IPS-15b (cell line): ENCODE measurements around the gene ZFHX3.
"Not testable (repeated sequence)": the region's sequence is repeated elsewhere in the genome, so short reads cannot be mapped to it uniquely, and the experiment has no call there.

Source experiments
- H3K27me3 ChIP-seq: one replicate; pipeline ENCODE4 v1.6.1; 2013; ENCODE audit warnings: low read length; ENCODE audit not compliant: control insufficient read depth, insufficient read depth
- H3K36me3 ChIP-seq: one replicate; pipeline ENCODE4 v1.6.1; 2013; ENCODE audit warnings: low read length; ENCODE audit not compliant: control insufficient read depth, insufficient read depth
- H3K4me1 ChIP-seq: one replicate; pipeline ENCODE4 v1.6.1; 2013; ENCODE audit warnings: mild to moderate bottlenecking, low read length; ENCODE audit not compliant: control insufficient read depth, insufficient read depth
- H3K4me3 ChIP-seq: one replicate; pipeline ENCODE4 v1.5.1; 2013; ENCODE audit warnings: low read depth, low read length
- H3K9ac ChIP-seq: one replicate; pipeline ENCODE4 v1.6.1; 2013; ENCODE audit warnings: low read depth, mild to moderate bottlenecking, low read length
- H3K9me3 ChIP-seq: one replicate; pipeline ENCODE4 v1.6.1; 2013; ENCODE audit warnings: mild to moderate bottlenecking, low read length; ENCODE audit not compliant: control insufficient read depth, insufficient read depth

Gene ZFHX3

GRCh38 chr16:73011926-73012325, 36.0 kb downstream of the ZFHX3 start:
- no peak overlapping the region for H3K4me3 ChIP-seq
- no peaks in the 10 kb centered on the region for H3K27me3 ChIP-seq
- H3K4me1 ChIP-seq = no peaks in the 10 kb centered on the region
- no peaks in the 10 kb centered on the region for H3K36me3 ChIP-seq
- no peaks in the 10 kb centered on the region for H3K9me3 ChIP-seq
- H3K9ac ChIP-seq = no peak overlapping the region

- no peak overlapping the region for H3K9ac ChIP-seq
- no peaks in the 10 kb centered on the region for H3K27me3 ChIP-seq
- no peak overlapping the region for H3K4me3 ChIP-seq
- no peaks in the 10 kb centered on the region for H3K4me1 ChIP-seq
- H3K9me3 ChIP-seq = no peaks in the 10 kb centered on the region
- H3K36me3 ChIP-seq = no peaks in the 10 kb centered on the region
Measured at GRCh38 chr16:73010150-73010676, 37.7 kb downstream of the ZFHX3 start.

DNA sequence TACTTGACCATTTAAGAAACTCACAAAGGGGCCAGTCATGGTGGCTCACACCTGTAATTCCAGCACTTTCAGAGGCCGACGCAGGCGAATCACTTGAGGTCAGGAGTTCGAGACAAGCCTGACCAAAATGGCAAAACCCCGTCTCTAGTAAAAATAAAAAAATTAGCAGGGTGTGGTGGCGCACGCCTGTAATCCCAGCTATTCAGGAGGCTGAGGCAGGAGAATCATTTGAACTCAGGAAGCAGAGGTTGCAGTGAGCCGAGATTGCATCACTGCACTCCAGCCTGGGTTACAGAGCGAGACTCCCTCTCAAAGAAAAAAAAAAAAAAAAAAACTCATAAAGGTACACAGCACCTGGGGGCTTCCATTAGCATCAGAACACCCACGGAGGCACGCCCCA, 38.2 kb downstream of the ZFHX3 start:
- H3K27me3 ChIP-seq = not testable (repeated sequence)

DNA sequence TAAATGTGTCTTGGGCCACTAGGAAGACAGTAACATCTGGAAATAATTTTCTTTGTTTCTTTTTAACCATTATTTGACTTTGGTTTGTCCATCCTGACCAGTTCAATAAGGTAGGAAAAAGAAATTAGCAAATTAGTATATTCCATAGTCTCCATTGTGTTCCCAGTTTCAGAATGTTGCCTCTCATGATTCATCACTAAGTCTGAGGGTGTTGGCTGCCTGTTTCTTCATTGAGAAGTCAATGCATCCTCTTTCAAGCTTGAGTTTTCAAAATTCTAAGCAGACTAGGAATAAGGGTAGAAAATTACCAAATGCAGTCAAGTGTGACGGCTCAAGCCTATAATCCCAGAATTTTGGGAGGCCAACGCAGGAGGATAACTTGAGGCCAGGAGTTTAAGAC, 41.9 kb downstream of the ZFHX3 start:
- no peak overlapping the region for H3K9ac ChIP-seq
- H3K36me3 ChIP-seq = no peaks in the 10 kb centered on the region
- no peak overlapping the region for H3K4me3 ChIP-seq
- H3K4me1 ChIP-seq = no peaks in the 10 kb centered on the region
- peaks cover 2% of the 10 kb centered on the region for H3K9me3 ChIP-seq
- H3K27me3 ChIP-seq = no peaks in the 10 kb centered on the region

More for the DNA sequence above, 38.2 kb downstream of the ZFHX3 start:
- H3K4me3 ChIP-seq, H3K9me3 ChIP-seq, H3K36me3 ChIP-seq, H3K9ac ChIP-seq, H3K4me1 ChIP-seq: not testable (repeated sequence)

GRCh38 chr16:73002866-73003265, 45.1 kb downstream of the ZFHX3 start:
- Histone ChIP-seq H3K27me3 (no peaks in the 10 kb centered on the region), H3K4me3 (no peak overlapping the region), H3K4me1 (no peaks in the 10 kb centered on the region), H3K36me3 (no peaks in the 10 kb centered on the region), H3K9ac (no peak overlapping the region), H3K9me3 (peaks cover 4% of the 10 kb centered on the region)

GRCh38 chr16:73000907-73001521, 46.9 kb downstream of the ZFHX3 start:
- H3K4me1 ChIP-seq = no peaks in the 10 kb centered on the region

DNA sequence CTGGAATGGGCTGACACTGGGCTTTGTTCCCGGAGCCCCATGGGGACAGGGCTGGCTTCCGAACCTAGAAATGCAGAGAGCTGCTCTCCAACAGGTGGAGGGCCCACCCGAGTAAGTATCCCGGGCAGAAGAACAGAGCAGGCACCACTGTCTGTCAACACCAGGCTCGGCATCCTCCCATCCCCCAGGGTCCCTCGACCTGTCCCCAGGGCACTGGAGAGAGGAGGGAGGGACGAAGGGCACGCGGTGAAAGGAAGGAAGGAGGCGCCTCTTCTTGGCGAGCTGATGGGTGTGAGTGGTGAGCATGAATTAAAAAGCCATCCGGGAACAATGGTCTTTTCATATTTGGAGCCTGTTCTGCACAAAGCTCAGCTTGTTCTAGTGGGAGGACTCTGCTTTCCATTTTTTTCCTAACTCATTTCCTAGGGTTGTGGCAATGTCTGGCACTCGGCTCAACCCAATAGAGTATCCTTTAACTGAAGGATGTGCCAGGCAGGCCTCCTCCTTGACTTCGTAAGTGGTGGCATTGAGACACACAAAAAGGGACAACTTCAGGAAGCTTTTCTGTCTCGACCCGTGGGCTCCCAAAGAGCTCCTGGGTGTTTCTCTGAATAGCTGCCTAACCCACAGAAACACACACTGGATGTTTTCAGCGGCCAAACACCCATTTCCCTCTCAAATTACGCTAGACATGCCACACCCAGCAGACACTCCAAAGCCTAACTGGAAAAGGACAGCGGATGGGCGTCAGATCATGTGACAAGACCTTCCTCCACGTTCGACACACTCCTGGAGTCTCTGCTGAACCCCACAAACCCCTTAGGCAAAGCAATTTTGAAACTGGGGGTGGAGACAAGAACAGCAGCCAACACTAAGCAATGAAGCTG, 47.7 kb downstream of the ZFHX3 start:
- Histone ChIP-seq H3K9ac (no peak overlapping the region), H3K36me3 (no peaks in the 10 kb centered on the region), H3K27me3 (no peaks in the 10 kb centered on the region), H3K9me3 (peaks cover 4% of the 10 kb centered on the region), H3K4me3 (no peak overlapping the region), H3K4me1 (no peaks in the 10 kb centered on the region)

More at GRCh38 chr16:73000907-73001521, 46.9 kb downstream of the ZFHX3 start:
- H3K27me3 ChIP-seq = no peaks in the 10 kb centered on the region
- H3K36me3 ChIP-seq = no peaks in the 10 kb centered on the region
- peaks cover 4% of the 10 kb centered on the region for H3K9me3 ChIP-seq
- no peak overlapping the region for H3K9ac ChIP-seq
- no peak overlapping the region for H3K4me3 ChIP-seq

- H3K4me3 ChIP-seq = no peak overlapping the region
- no peaks in the 10 kb centered on the region for H3K27me3 ChIP-seq
- peaks cover 4% of the 10 kb centered on the region for H3K9me3 ChIP-seq
- no peak overlapping the region for H3K9ac ChIP-seq
- no peaks in the 10 kb centered on the region for H3K4me1 ChIP-seq
- no peaks in the 10 kb centered on the region for H3K36me3 ChIP-seq
Measured at GRCh38 chr16:72999541-73000019, 48.3 kb downstream of the ZFHX3 start.

- H3K4me3 ChIP-seq = no peak overlapping the region
- no peaks in the 10 kb centered on the region for H3K36me3 ChIP-seq
- H3K9me3 ChIP-seq = peaks cover 4% of the 10 kb centered on the region
- H3K4me1 ChIP-seq = peaks cover 4% of the 10 kb centered on the region
- no peaks in the 10 kb centered on the region for H3K27me3 ChIP-seq
- H3K9ac ChIP-seq = no peak overlapping the region
Measured at GRCh38 chr16:72997141-72997542, 50.8 kb downstream of the ZFHX3 start.

GRCh38 chr16:72996291-72997062, 51.5 kb downstream of the ZFHX3 start:
- no peaks in the 10 kb centered on the region for H3K27me3 ChIP-seq
- H3K4me3 ChIP-seq = no peak overlapping the region
- H3K4me1 ChIP-seq = peaks cover 7% of the 10 kb centered on the region
- H3K9me3 ChIP-seq = peaks cover 4% of the 10 kb centered on the region
- H3K9ac ChIP-seq = no peak overlapping the region
- no peaks in the 10 kb centered on the region for H3K36me3 ChIP-seq

DNA sequence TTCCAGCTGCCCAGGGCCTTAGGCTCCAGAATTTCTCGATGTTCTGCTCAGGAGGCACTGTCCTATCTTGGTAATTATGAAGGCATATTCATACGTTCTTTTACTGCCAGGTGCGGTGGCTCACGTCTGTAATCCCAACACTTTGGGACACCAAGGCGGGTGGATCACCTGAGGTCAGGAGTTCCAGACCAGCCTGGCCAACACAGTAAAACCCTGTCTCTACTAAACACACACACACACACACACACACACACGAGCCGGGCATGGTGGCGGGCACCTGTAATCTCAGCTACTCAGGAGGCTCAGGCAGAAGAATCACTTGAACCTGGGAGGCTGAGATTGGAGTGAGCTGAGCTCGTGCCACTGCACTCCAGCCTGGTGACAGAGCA, 52.1 kb downstream of the ZFHX3 start:
- not testable (repeated sequence) for H3K4me3 ChIP-seq, H3K4me1 ChIP-seq, H3K36me3 ChIP-seq, H3K9ac ChIP-seq, H3K9me3 ChIP-seq, H3K27me3 ChIP-seq
